ENCODE measurements around the gene SAFB. TPM values are rescaled to one million over a fixed set of nuclear protein-coding genes. Genes with fewer than 3 reads are reported as not detected.

The SAFB gene
- total RNA-seq, 1 donor from 2014 or later = 97.1 TPM

DNA sequence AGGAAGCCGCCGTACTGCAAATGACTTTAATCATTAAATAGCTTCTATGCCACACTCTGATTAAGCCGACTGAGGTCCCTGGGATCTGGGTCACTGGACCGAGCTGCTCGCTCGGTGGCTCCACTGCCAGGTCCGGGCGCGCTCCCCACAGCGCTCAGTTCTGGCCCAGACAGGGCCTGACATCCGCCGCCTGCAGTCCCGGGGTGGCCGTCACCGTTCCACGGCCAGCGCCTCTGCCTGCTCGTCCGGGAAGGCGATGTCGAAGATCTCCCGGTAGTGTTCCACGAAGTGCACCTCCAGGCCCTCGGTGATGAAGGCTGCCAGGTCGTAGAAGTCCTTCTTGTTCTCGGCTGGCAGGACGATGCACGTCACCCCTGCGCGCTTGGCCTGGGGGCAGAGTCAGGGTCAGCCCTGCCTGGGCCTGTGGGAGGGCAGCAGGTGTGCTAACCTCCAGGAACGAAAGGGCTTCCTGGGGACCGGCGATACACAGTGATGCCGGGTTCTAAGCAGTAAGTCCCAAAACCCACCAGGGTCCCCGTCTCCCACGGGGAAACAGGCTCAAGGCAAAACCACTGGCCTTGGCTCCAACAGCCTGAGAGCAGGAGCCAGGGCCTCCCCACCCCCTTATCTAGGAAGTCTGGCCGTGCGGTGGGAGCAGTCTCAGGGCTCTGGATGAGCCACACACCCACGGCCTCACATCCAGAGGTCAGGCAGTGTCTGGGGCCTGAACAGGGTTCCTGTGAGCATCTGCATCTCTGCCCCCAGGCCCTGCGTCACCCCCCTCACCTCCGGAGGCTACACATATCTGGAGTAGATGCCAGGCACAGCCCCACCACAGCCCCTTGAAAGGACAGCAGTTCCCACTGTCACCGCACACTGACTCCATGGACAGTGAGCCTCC lies 69.2 kb downstream of the SAFB start:
- Mint-ChIP-seq H3K9me3 (ENCODE audit: unreplicated experiment) (no peaks in the 10 kb centered on the region), H3K4me3 (ENCODE audit: unreplicated experiment) (peak overlapping the region; percentile 97), H3K27me3 (ENCODE audit: unreplicated experiment) (no peaks in the 10 kb centered on the region), H3K36me3 (ENCODE audit: unreplicated experiment) (peaks cover 15% of the 10 kb centered on the region), H3K27ac (ENCODE audit: unreplicated experiment) (peak overlapping the region; percentile 14), H3K4me1 (ENCODE audit: unreplicated experiment) (peaks cover 18% of the 10 kb centered on the region)
- DNase-seq (ENCODE audit: extremely low spot score, unreplicated experiment) = peak; percentile 83
- TF ChIP-seq, protein P1, sequence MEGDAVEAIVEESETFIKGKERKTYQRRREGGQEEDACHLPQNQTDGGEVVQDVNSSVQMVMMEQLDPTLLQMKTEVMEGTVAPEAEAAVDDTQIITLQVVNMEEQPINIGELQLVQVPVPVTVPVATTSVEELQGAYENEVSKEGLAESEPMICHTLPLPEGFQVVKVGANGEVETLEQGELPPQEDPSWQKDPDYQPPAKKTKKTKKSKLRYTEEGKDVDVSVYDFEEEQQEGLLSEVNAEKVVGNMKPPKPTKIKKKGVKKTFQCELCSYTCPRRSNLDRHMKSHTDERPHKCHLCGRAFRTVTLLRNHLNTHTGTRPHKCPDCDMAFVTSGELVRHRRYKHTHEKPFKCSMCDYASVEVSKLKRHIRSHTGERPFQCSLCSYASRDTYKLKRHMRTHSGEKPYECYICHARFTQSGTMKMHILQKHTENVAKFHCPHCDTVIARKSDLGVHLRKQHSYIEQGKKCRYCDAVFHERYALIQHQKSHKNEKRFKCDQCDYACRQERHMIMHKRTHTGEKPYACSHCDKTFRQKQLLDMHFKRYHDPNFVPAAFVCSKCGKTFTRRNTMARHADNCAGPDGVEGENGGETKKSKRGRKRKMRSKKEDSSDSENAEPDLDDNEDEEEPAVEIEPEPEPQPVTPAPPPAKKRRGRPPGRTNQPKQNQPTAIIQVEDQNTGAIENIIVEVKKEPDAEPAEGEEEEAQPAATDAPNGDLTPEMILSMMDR (IDR thresholded peaks at IDR 0.05) = no peak

GRCh38 chr19:5692723-5693194 lies 69.9 kb downstream of the SAFB start:
- H3K4me1 Mint-ChIP-seq (ENCODE audit: unreplicated experiment) = peaks cover 18% of the 10 kb centered on the region
- H3K4me3 Mint-ChIP-seq (ENCODE audit: unreplicated experiment) = peak overlapping the region; percentile 97
- no peaks in the 10 kb centered on the region for H3K27me3 Mint-ChIP-seq (ENCODE audit: unreplicated experiment)
- peaks cover 15% of the 10 kb centered on the region for H3K36me3 Mint-ChIP-seq (ENCODE audit: unreplicated experiment)
- TF ChIP-seq, protein P1 (IDR thresholded peaks at IDR 0.05) = no peak
- H3K9me3 Mint-ChIP-seq (ENCODE audit: unreplicated experiment) = no peaks in the 10 kb centered on the region
- no peak for DNase-seq (ENCODE audit: extremely low spot score, unreplicated experiment)
- peak overlapping the region; percentile 31 for H3K27ac Mint-ChIP-seq (ENCODE audit: unreplicated experiment)

DNA sequence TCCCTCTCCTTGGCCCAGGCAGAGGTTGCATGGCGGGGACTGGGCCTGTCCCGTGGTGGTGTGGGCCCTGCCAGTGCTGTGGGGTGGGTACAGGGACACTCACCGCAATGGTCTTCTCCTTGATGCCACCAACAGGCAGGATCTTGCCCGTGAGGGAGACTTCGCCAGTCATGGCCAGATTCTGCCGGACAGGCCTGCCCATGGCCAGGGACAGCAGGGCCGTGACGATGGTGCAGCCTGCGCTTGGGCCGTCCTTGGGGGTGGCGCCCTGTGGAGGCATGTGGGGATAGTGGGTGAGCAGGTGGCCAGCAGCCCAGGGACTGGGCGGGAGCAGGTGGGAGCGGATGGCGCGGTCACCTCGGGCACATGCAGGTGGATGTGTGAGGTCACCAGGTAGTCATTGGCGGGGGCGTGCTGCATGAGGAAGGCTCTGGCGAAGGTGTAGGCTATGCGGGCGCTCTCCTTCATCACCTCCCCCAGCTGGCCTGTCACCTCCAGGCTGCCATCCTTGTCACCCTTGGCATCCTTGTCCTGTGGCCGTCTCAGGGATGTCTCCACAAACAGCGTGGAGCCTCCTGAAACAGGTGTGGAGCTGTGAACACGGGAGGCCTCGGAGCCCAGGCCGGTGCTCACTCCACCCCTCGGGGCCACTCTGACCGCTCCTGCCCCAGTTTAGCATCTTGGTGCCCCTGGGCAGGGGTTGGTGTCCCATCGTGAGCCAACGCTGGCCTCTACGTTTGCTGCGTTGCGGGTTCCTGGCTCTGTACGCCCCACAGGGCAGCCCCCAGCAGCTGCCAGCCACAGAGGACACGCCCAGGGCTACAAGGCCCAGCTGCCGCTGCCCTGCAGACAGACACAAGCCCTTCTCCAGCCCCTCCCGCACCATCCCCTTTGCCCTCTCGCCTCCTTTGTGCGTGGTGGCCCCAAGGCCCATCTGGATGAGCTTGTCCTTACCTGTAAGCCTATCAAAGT lies 70.6 kb downstream of the SAFB start:
- Mint-ChIP-seq H3K4me3 (ENCODE audit: unreplicated experiment) (no peak overlapping the region), H3K27me3 (ENCODE audit: unreplicated experiment) (no peaks in the 10 kb centered on the region), H3K36me3 (ENCODE audit: unreplicated experiment) (peaks cover 15% of the 10 kb centered on the region), H3K27ac (ENCODE audit: unreplicated experiment) (no peak overlapping the region), H3K4me1 (ENCODE audit: unreplicated experiment) (peaks cover 18% of the 10 kb centered on the region), H3K9me3 (ENCODE audit: unreplicated experiment) (no peaks in the 10 kb centered on the region)
- TF ChIP-seq, protein P1 (IDR thresholded peaks at IDR 0.05) = no peak
- DNase-seq (ENCODE audit: extremely low spot score, unreplicated experiment) = no peak

GRCh38 chr19:5694167-5694955 lies 71.5 kb downstream of the SAFB start:
- Mint-ChIP-seq H3K4me3 (ENCODE audit: unreplicated experiment) (no peak overlapping the region), H3K36me3 (ENCODE audit: unreplicated experiment) (peaks cover 22% of the 10 kb centered on the region), H3K27me3 (ENCODE audit: unreplicated experiment) (no peaks in the 10 kb centered on the region)

More at GRCh38 chr19:5694167-5694955, 71.5 kb downstream of the SAFB start:
- H3K9me3 Mint-ChIP-seq (ENCODE audit: unreplicated experiment) = no peaks in the 10 kb centered on the region
- H3K4me1 Mint-ChIP-seq (ENCODE audit: unreplicated experiment) = peaks cover 18% of the 10 kb centered on the region
- TF ChIP-seq, protein P1 (IDR thresholded peaks at IDR 0.05) = no peak
- peak; percentile 84 for DNase-seq (ENCODE audit: extremely low spot score, unreplicated experiment)
- peak overlapping the region; percentile 23 for H3K27ac Mint-ChIP-seq (ENCODE audit: unreplicated experiment)

Measured in osteocyte (in vitro differentiated cells).